ENCODE measurements around the gene KIAA1328. TPM values are rescaled to one million over a fixed set of nuclear protein-coding genes. Genes with fewer than 3 reads are reported as not detected.

Gene KIAA1328
- total and polyA plus RNA-seq, 9 of the 15 experiments (the other 6 are each of a cell fraction or from before 2014, with no cell fraction given), result 4.0 to 8.6 (median 7.4) TPM

DNA sequence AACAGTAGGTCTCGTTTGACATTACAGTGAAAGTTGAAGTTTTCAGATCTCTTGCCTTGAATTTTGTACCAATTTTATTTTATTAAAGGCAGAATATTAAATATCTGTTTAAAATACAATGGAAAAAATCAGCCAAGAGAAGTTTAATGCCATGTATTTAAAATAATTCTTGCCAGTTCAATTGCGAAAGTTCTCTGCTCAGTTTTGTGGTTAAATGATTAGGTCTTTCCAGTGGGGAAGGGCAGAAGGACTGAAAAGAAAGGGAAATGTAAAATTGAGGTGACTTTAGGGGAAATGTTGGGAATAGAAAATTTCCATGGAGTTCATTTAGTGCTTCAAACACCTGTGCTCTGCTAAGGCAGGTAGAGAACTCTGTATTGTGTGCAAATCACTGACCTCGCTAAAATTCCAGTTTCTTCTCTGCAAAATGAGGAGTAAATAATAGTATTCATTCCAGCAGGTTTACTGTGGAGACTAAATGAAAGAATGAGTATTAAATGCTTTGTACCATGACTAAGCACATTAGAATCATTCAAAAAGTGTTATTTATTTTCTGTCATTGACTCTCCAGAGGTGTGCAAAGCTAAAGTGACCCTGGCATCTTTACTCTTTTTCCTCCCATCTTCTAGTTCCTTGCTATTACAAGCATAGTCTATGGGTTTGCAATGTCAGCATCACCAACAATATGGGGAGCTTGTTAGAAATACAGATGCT is 74.4 kb downstream of the KIAA1328 start:
- in situ Hi-C loops (cut with MboI), result no loop called here
- 56% methylated on average over 3 of the region's 3 CpGs for WGBS (ENCODE audit: insufficient coverage, low coverage, missing lambda C conversion rate)
- no peak for FAIRE-seq

More for the DNA sequence above, 74.4 kb downstream of the KIAA1328 start:
- no TSS peak for BruUV-seq (replicated peaks)
- ChIA-PET CTCF (ENCODE audit: low intra/inter-chr PET ratio) (no interaction called here), POLR2A (interaction anchor here (0.6 to 1.2 kb wide), 2 partner anchors 26 to 41 kb away, joined by 3 to 5 read pairs; no protein-coding TSS in a partner anchor)
- Histone ChIP-seq H3K4me3 (no peak overlapping the region), H3K27me3 (ENCODE audit: control insufficient read depth in 2 of 2, insufficient read depth in 2 of 2, low read length in 2 of 2) (no peaks in the 10 kb centered on the region), H3K4me1 (replicated peaks in 1 of 2; ENCODE audit: control insufficient read depth in 2 of 2, insufficient read depth in 2 of 2, low read length in 2 of 2) (peaks cover 0 to 9% of the 10 kb centered on the region in 2 experiments; a peak in 3 of 5 replicates), H3K9me1 (ENCODE audit: control insufficient read depth, insufficient read depth, low read length) (no peaks in the 10 kb centered on the region), H3K36me3 (ENCODE audit: control insufficient read depth, insufficient read depth, low read length) (no peaks in the 10 kb centered on the region), H4K20me1 (replicated peaks; ENCODE audit: control insufficient read depth, insufficient read depth, low read length) (no peaks in the 10 kb centered on the region), H3K79me2 (ENCODE audit: control insufficient read depth, insufficient read depth, low read length) (no peaks in the 10 kb centered on the region), H3K9me3 (replicated peaks; ENCODE audit: control insufficient read depth, insufficient read depth, low read depth, low read length) (peaks cover 6% of the 10 kb centered on the region; the same call in 1 of the 2 replicates), H3K27ac (ENCODE audit: extremely low read depth, low read depth, low read length) (no peak overlapping the region), H3K4me2 (ENCODE audit: insufficient read depth, low read length) (no peak overlapping the region), H3K9ac (ENCODE audit: insufficient read depth in 1 of 2, low read depth in 2 of 2, low read length in 2 of 2) (no peak overlapping the region), H2AFZ (ENCODE audit: low read depth, low read length) (no peak overlapping the region)
- no peak for TF ChIP-seq RFX1 (IDR thresholded peaks at IDR 0.05)
- peak; percentile 39; the same call in 1 of the 2 replicates for TF ChIP-seq NFE2L1 (tag; IDR thresholded peaks at IDR 0.05; ENCODE audit: borderline replicate concordance, low read depth)
- TF ChIP-seq ZNF449 (CRISPR knock-in tag; IDR thresholded peaks at IDR 0.05), result no peak
- TF ChIP-seq, protein P1, sequence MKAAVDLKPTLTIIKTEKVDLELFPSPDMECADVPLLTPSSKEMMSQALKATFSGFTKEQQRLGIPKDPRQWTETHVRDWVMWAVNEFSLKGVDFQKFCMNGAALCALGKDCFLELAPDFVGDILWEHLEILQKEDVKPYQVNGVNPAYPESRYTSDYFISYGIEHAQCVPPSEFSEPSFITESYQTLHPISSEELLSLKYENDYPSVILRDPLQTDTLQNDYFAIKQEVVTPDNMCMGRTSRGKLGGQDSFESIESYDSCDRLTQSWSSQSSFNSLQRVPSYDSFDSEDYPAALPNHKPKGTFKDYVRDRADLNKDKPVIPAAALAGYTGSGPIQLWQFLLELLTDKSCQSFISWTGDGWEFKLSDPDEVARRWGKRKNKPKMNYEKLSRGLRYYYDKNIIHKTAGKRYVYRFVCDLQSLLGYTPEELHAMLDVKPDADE (conservative IDR thresholded peaks at IDR 0.05; ENCODE audit: control insufficient read depth, low read depth, low read length), result no peak
- no peak for TF ChIP-seq RBM15 (IDR thresholded peaks at IDR 0.05; ENCODE audit: insufficient read depth, low read length)
- 0 out of 2 replicates have a peak, but pooled peaks have one; percentile 14 for TF ChIP-seq MAFF (IDR thresholded peaks at IDR 0.05; ENCODE audit: low read length)
- no peak for TF ChIP-seq HDAC8 (tag; IDR thresholded peaks at IDR 0.05)
- TF ChIP-seq SLC30A9 (CRISPR knock-in tag; IDR thresholded peaks at IDR 0.05), result no peak
- peak; percentile 17; the same call in 1 of the 2 replicates for TF ChIP-seq ZNF316 (IDR thresholded peaks at IDR 0.05)
- TF ChIP-seq ZNF232 (CRISPR knock-in tag; IDR thresholded peaks at IDR 0.05), result no peak
- TF ChIP-seq, protein P2, sequence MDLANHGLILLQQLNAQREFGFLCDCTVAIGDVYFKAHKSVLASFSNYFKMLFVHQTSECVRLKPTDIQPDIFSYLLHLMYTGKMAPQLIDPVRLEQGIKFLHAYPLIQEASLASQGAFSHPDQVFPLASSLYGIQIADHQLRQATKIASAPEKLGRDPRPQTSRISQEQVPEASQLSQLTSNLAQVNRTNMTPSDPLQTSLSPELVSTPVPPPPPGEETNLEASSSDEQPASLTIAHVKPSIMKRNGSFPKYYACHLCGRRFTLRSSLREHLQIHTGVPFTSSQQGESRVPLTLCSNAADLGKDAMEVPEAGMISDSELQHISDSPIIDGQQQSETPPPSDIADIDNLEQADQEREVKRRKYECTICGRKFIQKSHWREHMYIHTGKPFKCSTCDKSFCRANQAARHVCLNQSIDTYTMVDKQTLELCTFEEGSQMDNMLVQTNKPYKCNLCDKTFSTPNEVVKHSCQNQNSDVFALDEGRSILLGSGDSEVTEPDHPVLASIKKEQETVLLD (IDR thresholded peaks at IDR 0.05), result no peak
- TF ChIP-seq ARNT (IDR thresholded peaks at IDR 0.05), result no peak
- 0 out of 2 replicates have a peak, but pooled peaks have one; percentile 22 for TF ChIP-seq C11orf30 (IDR thresholded peaks at IDR 0.05; ENCODE audit: low read depth)
- TF ChIP-seq HMG20A (CRISPR knock-in tag; conservative IDR thresholded peaks at IDR 0.05), result no peak
- TF ChIP-seq MAFG (tag; conservative IDR thresholded peaks at IDR 0.05), result peak; percentile 65; the same call in 1 of the 2 replicates
- intact Hi-C loops (cut with micrococcal nuclease), result no loop called here
- no peak for DNase-seq (ENCODE audit: extremely low read depth in 1 of 4, low spot score in 3 of 4)
- no peak for ATAC-seq

Measured in K562 (cell line).